ENCODE measurements around the gene FSTL4.

Gene FSTL4

DNA sequence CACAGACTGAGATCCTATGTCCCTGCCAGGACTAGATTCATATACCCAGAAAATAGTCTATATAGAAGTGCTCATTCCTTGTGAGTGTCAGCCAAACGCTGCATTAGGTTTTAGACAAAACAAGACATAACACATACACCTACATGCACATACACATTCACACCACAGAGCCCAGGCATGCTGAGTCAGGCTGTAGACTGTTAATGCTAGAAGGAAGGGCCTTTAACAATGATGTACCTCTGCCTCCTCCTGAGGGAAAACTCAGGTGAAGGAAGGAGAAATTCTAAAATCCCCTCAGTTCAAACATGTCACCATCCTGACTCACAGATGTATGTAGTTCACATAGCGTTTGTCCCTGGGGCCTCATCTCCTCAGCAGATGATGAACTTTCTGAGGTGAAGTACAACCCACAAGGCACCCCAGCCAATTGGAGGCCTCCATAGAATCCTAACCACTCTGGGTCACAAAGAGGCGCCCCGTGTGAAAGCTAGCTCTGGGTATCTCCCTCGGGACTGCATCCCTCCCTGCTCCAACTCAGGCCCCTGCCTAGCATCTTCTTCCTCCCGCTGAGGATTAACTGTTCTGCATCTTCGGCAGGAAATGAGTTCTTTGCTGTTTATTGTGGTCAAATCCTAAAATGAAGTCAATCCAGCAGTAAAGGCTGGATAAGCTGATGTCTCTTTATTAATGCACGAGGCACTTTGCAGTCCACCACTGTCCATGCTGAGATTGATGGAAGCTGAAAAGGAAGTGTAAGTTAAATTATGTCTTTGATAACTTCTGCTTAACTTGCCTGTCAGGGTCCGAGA, 40.8 kb upstream of the FSTL4 start:
- no peak overlapping the region for H3K4me3 ChIP-seq (ENCODE audit: low read depth, low read length)
- POLR2A ChIA-PET = no interaction called here
- CTCF ChIA-PET = no interaction called here
- no peak for DNase-seq (ENCODE audit: low read depth, low spot score)
- no peak for TF ChIP-seq CTCF (IDR thresholded peaks at IDR 0.05; ENCODE audit: insufficient read depth, low read length, missing control alignments)

DNA sequence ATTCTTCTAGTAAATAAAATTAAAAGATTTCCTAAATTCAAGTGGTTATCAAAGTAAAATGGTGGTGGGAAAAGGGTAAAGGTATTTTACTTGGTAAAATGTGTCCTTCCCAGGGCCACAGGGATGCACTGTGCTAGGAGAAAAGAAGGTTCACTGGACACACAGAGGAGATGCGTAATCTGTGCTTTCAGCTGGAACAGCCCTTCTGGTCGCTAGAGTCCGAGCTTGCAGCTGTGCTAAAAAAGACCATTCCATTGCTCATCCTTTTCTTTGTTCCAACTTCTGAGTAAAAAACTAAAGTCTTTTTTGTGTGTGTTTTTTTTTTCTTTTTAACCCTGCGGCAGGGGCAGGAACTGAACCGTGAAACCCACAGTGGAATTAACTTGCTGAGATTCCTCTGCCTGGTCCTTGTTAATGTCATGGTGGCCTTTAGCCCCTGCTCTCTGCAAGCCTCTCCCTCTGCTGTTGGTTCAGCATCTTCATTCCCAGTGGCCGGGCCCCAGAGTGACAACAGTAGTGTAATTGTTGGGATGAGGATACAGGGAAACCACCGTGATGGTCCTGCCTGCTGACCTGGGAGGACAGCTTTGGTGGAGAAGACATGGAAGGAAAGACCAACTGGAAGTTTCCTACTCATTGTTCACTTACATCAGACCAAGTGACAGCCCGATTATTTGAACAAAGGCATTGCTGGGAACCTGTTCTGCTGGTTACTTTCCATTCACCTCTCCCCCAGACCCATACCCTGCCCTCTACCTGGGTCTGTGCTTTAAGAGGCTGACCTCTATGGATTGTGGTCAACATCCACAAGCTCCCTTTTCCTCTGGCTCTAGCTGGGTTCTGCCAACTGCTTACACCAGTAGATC, 31.9 kb upstream of the FSTL4 start:
- ChIA-PET POLR2A (no interaction called here), CTCF (no interaction called here)
- DNase-seq (ENCODE audit: low read depth, low spot score) = no peak
- TF ChIP-seq CTCF (IDR thresholded peaks at IDR 0.05; ENCODE audit: insufficient read depth, low read length, missing control alignments) = no peak
- H3K4me3 ChIP-seq (ENCODE audit: low read depth, low read length) = no peak overlapping the region

GRCh38 chr5:133643365-133643764, 31.0 kb upstream of the FSTL4 start:
- H3K4me3 ChIP-seq (ENCODE audit: low read depth, low read length) = no peak overlapping the region
- no peak for TF ChIP-seq CTCF (IDR thresholded peaks at IDR 0.05; ENCODE audit: insufficient read depth, low read length, missing control alignments)
- ChIA-PET POLR2A (no interaction called here), CTCF (no interaction called here)
- DNase-seq (ENCODE audit: low read depth, low spot score) = no peak

GRCh38 chr5:133642153-133642722, 29.9 kb upstream of the FSTL4 start:
- CTCF ChIA-PET = no interaction called here
- TF ChIP-seq CTCF (IDR thresholded peaks at IDR 0.05; ENCODE audit: insufficient read depth, low read length, missing control alignments) = no peak
- no peak for DNase-seq (ENCODE audit: low read depth, low spot score)
- no peak overlapping the region for H3K4me3 ChIP-seq (ENCODE audit: low read depth, low read length)
- POLR2A ChIA-PET = no interaction called here

- ChIA-PET POLR2A (no interaction called here), CTCF (no interaction called here)
- TF ChIP-seq CTCF (IDR thresholded peaks at IDR 0.05; ENCODE audit: insufficient read depth, low read length, missing control alignments) = no peak
- no peak overlapping the region for H3K4me3 ChIP-seq (ENCODE audit: low read depth, low read length)
- DNase-seq (ENCODE audit: low read depth, low spot score) = no peak
Observed at GRCh38 chr5:133641683-133642082, 29.3 kb upstream of the FSTL4 start.
